Gastroesophageal sphincter (tissue), 2 donors: ENCODE data around the gene EVPL.

Source experiments
- POLR2A ChIP-seq, 2 donors: fragments of 450-650 bp; IDR thresholded peaks; one replicate each; pipeline ENCODE4 v1.6.1; 2017; ENCODE audit warnings: antibody characterized with exemption in 2 of 2, mild to moderate bottlenecking in 2 of 2, moderate library complexity in 1 of 2
- POLR2AphosphoS5 ChIP-seq: sonication (generic); formaldehyde crosslinking; IDR thresholded peaks from one replicate; pipeline ENCODE4 v1.6.1; 2017; ENCODE audit warnings: antibody characterized with exemption

- TF ChIP-seq POLR2A (IDR thresholded peaks at IDR 0.05) (no peak), POLR2AphosphoS5 (no peak)
These were observed 5.1 kb upstream of the EVPL start for GRCh38 chr17:76032073-76032779.
